CD4-positive, CD25-positive, alpha-beta regulatory T cell (primary cell): ENCODE measurements around the gene XRN2. TPM values are rescaled to one million over a fixed set of nuclear protein-coding genes. Genes with fewer than 3 reads are reported as not detected.

Source experiments
- ATAC-seq, 2 donors: fragments of 150-1000 bp; cut with Tn5 transposase; one replicate each; pipeline ENCODE4 v1.10.0; 2021; ENCODE audit warnings: low read depth in 2 of 2, moderate number of reproducible peaks in 2 of 2, moderate library complexity in 1 of 2
- DNase-seq, 3 donors: peaks; one replicate each; pipeline versions ENCODE4 v3.0.0 to v3.0.0-alpha.2; 2012 to 2022; ENCODE audit warnings: mixed read lengths in 1 of 3
- H3K27ac ChIP-seq: one replicate; pipeline ENCODE4 v1.7.0; 2013; ENCODE audit warnings: mild to moderate bottlenecking, low read length; ENCODE audit not compliant: insufficient read depth, poor library complexity, severe bottlenecking
- H3K27me3 ChIP-seq: one replicate; pipeline ENCODE4 v1.7.0; 2013; ENCODE audit warnings: low read length; ENCODE audit not compliant: control insufficient read depth, insufficient read depth
- H3K36me3 ChIP-seq: one replicate; pipeline ENCODE4 v1.7.0; 2013; ENCODE audit warnings: mild to moderate bottlenecking, low read length, moderate library complexity; ENCODE audit not compliant: control insufficient read depth, insufficient read depth
- H3K4me1 ChIP-seq: 2 replicates; pipeline ENCODE4 v1.7.0; 2013; ENCODE audit warnings: mild to moderate bottlenecking, low read length; ENCODE audit not compliant: insufficient read depth, control insufficient read depth, poor library complexity, severe bottlenecking
- H3K4me3 ChIP-seq: one replicate; pipeline ENCODE4 v1.7.0; 2013; ENCODE audit warnings: low read depth, mild to moderate bottlenecking, low read length, moderate library complexity
- H3K9me3 ChIP-seq, 2 experiments: 1 replicate in 1 of 2; 2 replicates in 1 of 2; pipeline ENCODE4 v1.7.0; 2013; ENCODE audit warnings: low read length in 2 of 2, mild to moderate bottlenecking in 1 of 2, moderate library complexity in 1 of 2; ENCODE audit not compliant: control insufficient read depth in 2 of 2
- H3K27ac Mint-ChIP-seq, 3 donors: one replicate each; pipeline ENCODE4 v1.8.0; 2020 to 2022; ENCODE audit warnings: mild to moderate bottlenecking in 3 of 3, mixed read lengths in 3 of 3, moderate library complexity in 2 of 3
- H3K27me3 Mint-ChIP-seq: one replicate; pipeline ENCODE4 v1.8.0; 2022; ENCODE audit warnings: mild to moderate bottlenecking, mixed read lengths
- H3K36me3 Mint-ChIP-seq: one replicate; pipeline ENCODE4 v1.8.0; 2020; ENCODE audit warnings: mixed read lengths
- H3K4me1 Mint-ChIP-seq, 4 donors: one replicate each; pipeline ENCODE4 v1.8.0; 2020 to 2022; ENCODE audit warnings: mixed read lengths in 4 of 4, mild to moderate bottlenecking in 1 of 4
- H3K4me3 Mint-ChIP-seq, 4 donors: one replicate each; pipeline ENCODE4 v1.8.0; 2020 to 2022; ENCODE audit warnings: mild to moderate bottlenecking in 4 of 4, mixed read lengths in 4 of 4, moderate library complexity in 3 of 4
- H3K9me3 Mint-ChIP-seq, 7 donors: one replicate each; pipeline ENCODE4 v1.8.0; 2020 to 2022; ENCODE audit warnings: mixed read lengths in 7 of 7, mild to moderate bottlenecking in 3 of 7, moderate library complexity in 2 of 7
- polyA plus RNA-seq, 4 donors: library from polyadenylated mRNA; unstranded; fragments of 300-500 nt; fragmentation: Illumina TruSeq; gene quantifications; one replicate each; pipeline ENCODE4 v1.2.3, GENCODE V29; 2021
- total RNA-seq: library from RNA; stranded (reverse); gene quantifications from one replicate; pipeline ENCODE4 v1.2.3, GENCODE V29; 2022

XRN2 gene
- 59.0 TPM for total RNA-seq
- polyA plus RNA-seq: 10 to 100 TPM; 65.0 to 81.0 (median 75.1) TPM

- peak; percentile 85 to 87 for ATAC-seq
- H3K27me3 Mint-ChIP-seq: peaks cover 12% of the 10 kb centered on the region
Observed at GRCh38 chr20:21303061-21303871, at the start of gene XRN2. XRN2 (plus strand) TSS chr20:21303331; CDS start chr20:21303399, 68 bp downstream.

GRCh38 chr20:21257192-21257591, 45.9 kb upstream of the XRN2 start:
- ATAC-seq (no peak), DNase-seq (no peak)
- H3K36me3 ChIP-seq: no peaks in the 10 kb centered on the region
- H3K4me3 Mint-ChIP-seq: no peak overlapping the region
- H3K9me3 ChIP-seq: no peaks in the 10 kb centered on the region
- no peaks in the 10 kb centered on the region for H3K4me1 Mint-ChIP-seq
- H3K27ac Mint-ChIP-seq: no peak overlapping the region
- no peak overlapping the region for H3K27ac ChIP-seq
- no peaks in the 10 kb centered on the region for H3K27me3 ChIP-seq
- peaks cover 0 to 2% (median 0%) of the 10 kb centered on the region in 7 donors for H3K9me3 Mint-ChIP-seq
- no peaks in the 10 kb centered on the region for H3K4me1 ChIP-seq
- H3K36me3 Mint-ChIP-seq: no peaks in the 10 kb centered on the region
- H3K4me3 ChIP-seq: no peak overlapping the region
- H3K27me3 Mint-ChIP-seq: peaks cover 4% of the 10 kb centered on the region

More at GRCh38 chr20:21303061-21303871, at the start of gene XRN2:
- peaks cover 10% of the 10 kb centered on the region for H3K36me3 Mint-ChIP-seq
- Histone ChIP-seq H3K27ac (peak within 1 kb of the TSS; percentile 97), H3K4me3 (peak within 1 kb of the TSS; percentile 96), H3K9me3 (no peaks in the 10 kb centered on the region), H3K36me3 (peaks cover 3% of the 10 kb centered on the region), H3K4me1 (peaks cover 21% of the 10 kb centered on the region), H3K27me3 (no peaks in the 10 kb centered on the region)
- peak within 1 kb of the TSS; percentile 97 to 98 (median 98) for H3K27ac Mint-ChIP-seq
- peaks cover 0 to 2% (median 1%) of the 10 kb centered on the region in 7 donors for H3K9me3 Mint-ChIP-seq
- peaks cover 15 to 31% (median 25%) of the 10 kb centered on the region in 4 donors for H3K4me1 Mint-ChIP-seq
- peak; percentile 92 to 96 (median 95) for DNase-seq
- peak within 1 kb of the TSS; percentile 96 to 99 (median 98) for H3K4me3 Mint-ChIP-seq

- Mint-ChIP-seq H3K27ac (no peak overlapping the region), H3K27me3 (peaks cover 9% of the 10 kb centered on the region), H3K4me3 (no peak overlapping the region), H3K4me1 (no peaks in the 10 kb centered on the region), H3K9me3 (peaks cover 0 to 2% (median 0%) of the 10 kb centered on the region in 7 donors), H3K36me3 (no peaks in the 10 kb centered on the region)
- Histone ChIP-seq H3K27ac (no peak overlapping the region), H3K4me1 (no peaks in the 10 kb centered on the region), H3K27me3 (no peaks in the 10 kb centered on the region), H3K9me3 (no peaks in the 10 kb centered on the region), H3K36me3 (no peaks in the 10 kb centered on the region), H3K4me3 (no peak overlapping the region)
- DNase-seq (no peak), ATAC-seq (no peak)
Observed at GRCh38 chr20:21258411-21258810, 44.7 kb upstream of the XRN2 start.

GRCh38 chr20:21259346-21259745, 43.8 kb upstream of the XRN2 start:
- Mint-ChIP-seq H3K4me1 (no peaks in the 10 kb centered on the region), H3K27ac (no peak overlapping the region), H3K36me3 (no peaks in the 10 kb centered on the region), H3K9me3 (peaks cover 0 to 4% (median 0%) of the 10 kb centered on the region in 7 donors), H3K4me3 (no peak overlapping the region), H3K27me3 (peaks cover 9% of the 10 kb centered on the region)
- no peak overlapping the region for H3K27ac ChIP-seq
- no peaks in the 10 kb centered on the region for H3K27me3 ChIP-seq
- H3K4me3 ChIP-seq: no peak overlapping the region
- no peaks in the 10 kb centered on the region for H3K36me3 ChIP-seq
- DNase-seq: no peak
- ATAC-seq: no peak
- no peaks in the 10 kb centered on the region for H3K9me3 ChIP-seq
- no peaks in the 10 kb centered on the region for H3K4me1 ChIP-seq

DNA sequence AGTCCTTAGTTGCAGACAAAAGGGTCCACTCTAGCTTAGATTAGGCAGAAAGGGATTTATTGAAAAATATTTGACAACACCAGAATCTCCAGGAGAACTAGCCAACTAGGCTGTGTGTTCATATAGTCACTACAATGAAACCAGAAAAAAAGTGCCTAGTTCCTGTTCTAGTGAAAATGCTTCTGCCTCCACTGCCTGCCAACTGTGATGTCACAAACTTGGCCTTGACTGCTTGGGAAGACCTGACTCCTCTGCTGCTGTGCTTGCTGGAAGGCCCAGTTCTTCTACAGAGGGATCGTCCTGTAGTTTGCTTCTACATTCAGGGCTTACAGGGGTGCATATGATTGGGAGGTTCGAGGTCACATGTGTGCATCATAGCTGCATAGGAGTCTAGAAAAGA, 40.3 kb upstream of the XRN2 start:
- H3K27ac Mint-ChIP-seq: no peak overlapping the region
- peaks cover 3% of the 10 kb centered on the region for H3K27me3 ChIP-seq
- no peaks in the 10 kb centered on the region for H3K4me1 Mint-ChIP-seq
- no peaks in the 10 kb centered on the region for H3K4me1 ChIP-seq
- no peak overlapping the region for H3K4me3 Mint-ChIP-seq
- H3K36me3 Mint-ChIP-seq: no peaks in the 10 kb centered on the region
- DNase-seq (no peak), ATAC-seq (no peak)
- H3K36me3 ChIP-seq: no peaks in the 10 kb centered on the region
- no peak overlapping the region for H3K4me3 ChIP-seq
- H3K27me3 Mint-ChIP-seq: peaks cover 12% of the 10 kb centered on the region
- no peak overlapping the region for H3K27ac ChIP-seq
- peaks cover 0 to 3% (median 0%) of the 10 kb centered on the region in 7 donors for H3K9me3 Mint-ChIP-seq
- no peaks in the 10 kb centered on the region for H3K9me3 ChIP-seq

GRCh38 chr20:21265261-21266190, 37.6 kb upstream of the XRN2 start:
- Mint-ChIP-seq H3K27ac (peak overlapping the region in 1 of 3 donors; percentile 67), H3K9me3 (peaks cover 0 to 3% (median 0%) of the 10 kb centered on the region in 7 donors), H3K27me3 (peaks cover 10% of the 10 kb centered on the region), H3K4me1 (no peaks in the 10 kb centered on the region), H3K36me3 (no peaks in the 10 kb centered on the region), H3K4me3 (no peak overlapping the region)
- DNase-seq (no peak), ATAC-seq (no peak)
- Histone ChIP-seq H3K4me1 (no peaks in the 10 kb centered on the region), H3K9me3 (no peaks in the 10 kb centered on the region), H3K36me3 (no peaks in the 10 kb centered on the region), H3K4me3 (no peak overlapping the region), H3K27ac (no peak overlapping the region), H3K27me3 (peaks cover 3% of the 10 kb centered on the region)

GRCh38 chr20:21266191-21266536, 37.0 kb upstream of the XRN2 start:
- H3K9me3 Mint-ChIP-seq: peaks cover 0 to 3% (median 0%) of the 10 kb centered on the region in 7 donors
- Histone ChIP-seq H3K27ac (no peak overlapping the region), H3K27me3 (peaks cover 3% of the 10 kb centered on the region), H3K4me3 (no peak overlapping the region), H3K36me3 (no peaks in the 10 kb centered on the region), H3K9me3 (no peaks in the 10 kb centered on the region), H3K4me1 (no peaks in the 10 kb centered on the region)
- H3K4me3 Mint-ChIP-seq: no peak overlapping the region
- H3K4me1 Mint-ChIP-seq: no peaks in the 10 kb centered on the region
- H3K36me3 Mint-ChIP-seq: no peaks in the 10 kb centered on the region
- no peak for ATAC-seq
- no peak overlapping the region for H3K27ac Mint-ChIP-seq
- H3K27me3 Mint-ChIP-seq: peaks cover 10% of the 10 kb centered on the region
- DNase-seq: no peak
